Fibroblast of the aortic adventitia (primary cell): ENCODE measurements around the gene EXOC1L. TPM values are rescaled to one million over a fixed set of nuclear protein-coding genes. Genes with fewer than 3 reads are reported as not detected.

Experiments used
- DNase-seq: peaks from one replicate; pipeline ENCODE4 v3.0.0-alpha.2; 2010; ENCODE audit warnings: low read depth
- H3K4me3 ChIP-seq: 2 replicates; pipeline ENCODE4 v1.5.1; 2011; ENCODE audit warnings: low read depth, mild to moderate bottlenecking, control low read depth, low read length, moderate library complexity
- total RNA-seq: library from RNA; depleted of rRNA; stranded (reverse); fragments of >200 nt; gene quantifications from 2 replicates; pipeline ENCODE4 v1.2.3, GENCODE V29; 2012; ENCODE audit warnings: low replicate concordance
- TF ChIP-seq, protein P1 (sequence below): IDR thresholded peaks from 2 replicates; pipeline ENCODE4 v1.5.1; 2011; ENCODE audit warnings: mild to moderate bottlenecking, low read length, control low read depth, inconsistent platforms; ENCODE audit not compliant: insufficient read depth

EXOC1L gene, protein sequence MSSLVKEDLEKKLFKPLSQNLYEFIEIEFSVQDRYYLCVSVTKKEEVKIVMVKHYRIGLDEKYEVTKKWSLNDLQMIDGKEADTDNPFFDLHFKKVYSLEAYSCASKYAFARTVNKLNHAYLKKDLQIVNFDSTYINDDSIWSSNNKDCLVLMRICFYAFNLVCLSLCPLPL
- not detected in 2 replicates for total RNA-seq

DNA sequence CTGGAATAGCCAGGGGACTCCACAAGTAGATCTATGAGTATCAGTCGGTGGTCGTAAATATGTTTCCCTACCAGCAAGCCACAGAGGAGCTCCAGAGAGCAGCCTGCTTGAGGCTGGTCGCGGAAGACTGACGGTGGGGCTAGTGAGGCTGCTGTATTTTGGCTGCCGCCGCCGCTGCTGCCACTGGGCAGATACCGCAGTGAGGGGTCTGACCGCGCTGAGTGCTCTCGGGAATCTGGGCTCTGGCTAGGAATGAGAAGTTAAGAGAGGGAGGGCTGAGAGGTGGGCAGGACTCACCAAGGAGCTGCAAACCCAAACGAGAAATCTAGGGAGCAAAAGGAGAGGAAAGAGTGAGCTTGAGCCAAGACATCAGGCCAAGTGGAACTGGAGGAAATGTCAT, at the start of gene EXOC1L:
EXOC1L (plus strand) TSS at position 157 of the 400 bp plus-strand sequence; CDS start at position 394, 237 bp downstream.
- DNase-seq: peak; percentile 5
- H3K4me3 ChIP-seq: peak within 1 kb of the TSS; percentile 43
- TF ChIP-seq, protein P1, sequence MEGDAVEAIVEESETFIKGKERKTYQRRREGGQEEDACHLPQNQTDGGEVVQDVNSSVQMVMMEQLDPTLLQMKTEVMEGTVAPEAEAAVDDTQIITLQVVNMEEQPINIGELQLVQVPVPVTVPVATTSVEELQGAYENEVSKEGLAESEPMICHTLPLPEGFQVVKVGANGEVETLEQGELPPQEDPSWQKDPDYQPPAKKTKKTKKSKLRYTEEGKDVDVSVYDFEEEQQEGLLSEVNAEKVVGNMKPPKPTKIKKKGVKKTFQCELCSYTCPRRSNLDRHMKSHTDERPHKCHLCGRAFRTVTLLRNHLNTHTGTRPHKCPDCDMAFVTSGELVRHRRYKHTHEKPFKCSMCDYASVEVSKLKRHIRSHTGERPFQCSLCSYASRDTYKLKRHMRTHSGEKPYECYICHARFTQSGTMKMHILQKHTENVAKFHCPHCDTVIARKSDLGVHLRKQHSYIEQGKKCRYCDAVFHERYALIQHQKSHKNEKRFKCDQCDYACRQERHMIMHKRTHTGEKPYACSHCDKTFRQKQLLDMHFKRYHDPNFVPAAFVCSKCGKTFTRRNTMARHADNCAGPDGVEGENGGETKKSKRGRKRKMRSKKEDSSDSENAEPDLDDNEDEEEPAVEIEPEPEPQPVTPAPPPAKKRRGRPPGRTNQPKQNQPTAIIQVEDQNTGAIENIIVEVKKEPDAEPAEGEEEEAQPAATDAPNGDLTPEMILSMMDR: no peak

DNA sequence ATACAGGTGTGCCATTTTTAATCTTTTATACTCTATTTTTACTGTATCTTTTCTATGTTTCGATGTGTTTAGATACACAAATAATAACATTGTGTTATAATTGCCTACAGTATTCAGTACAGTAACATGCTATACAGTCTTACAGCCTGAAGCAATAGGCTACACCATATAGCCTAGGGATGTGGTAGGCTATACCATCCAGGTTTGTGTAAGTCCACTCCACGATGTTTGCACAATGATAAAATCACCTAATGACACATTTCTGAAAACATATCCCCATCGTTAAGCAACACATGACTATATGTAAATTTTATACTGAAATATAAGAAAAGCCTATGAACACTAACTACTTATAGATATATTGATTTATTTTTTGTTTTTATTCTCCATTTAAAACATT, 48.9 kb upstream of the EXOC1L start:
- DNase-seq: no peak
- no peak overlapping the region for H3K4me3 ChIP-seq
- TF ChIP-seq, protein P1: no peak

DNA sequence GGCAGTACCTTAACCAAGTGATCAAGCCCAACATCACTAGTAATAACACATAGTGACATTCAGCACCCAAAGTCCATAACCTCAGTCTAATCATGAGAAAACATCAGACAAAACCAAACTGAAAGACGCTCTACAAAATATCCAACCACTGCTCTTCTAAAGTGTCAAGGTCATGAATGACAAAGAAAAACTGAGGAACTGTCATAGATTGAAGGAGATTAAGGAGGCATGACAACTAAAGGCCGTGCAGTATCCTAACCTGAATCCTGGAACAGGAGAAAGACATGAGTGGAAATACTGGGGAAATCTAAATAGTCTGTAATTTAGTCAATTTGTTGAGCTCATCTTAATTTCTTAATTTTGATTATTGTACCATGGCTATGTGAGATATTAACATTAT, 38.2 kb upstream of the EXOC1L start:
- DNase-seq: no peak
- H3K4me3 ChIP-seq: no peak overlapping the region
- TF ChIP-seq, protein P1: no peak

DNA sequence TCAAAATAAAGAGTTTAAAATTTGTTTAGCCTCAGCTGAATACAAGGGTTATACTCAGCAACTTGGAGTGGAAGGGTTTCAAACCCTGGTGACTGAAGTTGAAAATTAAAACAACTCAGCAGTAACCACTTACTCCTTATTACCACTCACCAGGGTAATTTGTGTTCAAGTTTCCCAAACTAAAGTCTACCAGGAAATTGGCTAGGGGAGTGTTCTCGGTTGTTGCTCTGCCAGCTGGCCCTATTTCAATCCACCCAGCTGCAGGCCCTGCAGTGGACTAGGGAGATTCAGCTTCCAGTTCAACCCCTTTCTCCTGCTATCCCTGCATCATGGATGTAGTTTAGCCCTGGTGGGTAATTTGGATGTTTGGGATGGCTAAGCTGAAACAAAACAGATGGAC, 37.8 kb upstream of the EXOC1L start:
- peak; percentile 13 for DNase-seq
- TF ChIP-seq, protein P1: no peak
- no peak overlapping the region for H3K4me3 ChIP-seq

DNA sequence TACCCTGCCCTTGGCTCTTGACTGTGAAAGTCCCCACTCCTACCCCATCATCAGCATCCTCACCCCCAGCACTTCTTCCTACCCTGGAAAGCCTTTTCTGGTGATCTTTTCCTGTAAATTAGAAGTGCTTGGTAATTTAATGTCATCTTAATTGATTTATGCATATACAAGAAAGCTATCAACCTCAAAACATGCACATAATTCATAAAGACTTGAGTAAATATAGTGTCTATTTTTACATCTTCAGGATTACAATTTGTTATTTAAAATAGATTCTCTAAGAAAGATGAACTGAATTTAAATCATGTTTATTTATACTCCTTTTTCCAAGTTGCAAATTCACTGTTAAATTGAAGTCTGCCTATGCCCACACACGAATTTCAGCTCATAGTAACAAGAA, 36.0 kb upstream of the EXOC1L start:
- DNase-seq: no peak
- H3K4me3 ChIP-seq: no peak overlapping the region
- TF ChIP-seq, protein P1: no peak

DNA sequence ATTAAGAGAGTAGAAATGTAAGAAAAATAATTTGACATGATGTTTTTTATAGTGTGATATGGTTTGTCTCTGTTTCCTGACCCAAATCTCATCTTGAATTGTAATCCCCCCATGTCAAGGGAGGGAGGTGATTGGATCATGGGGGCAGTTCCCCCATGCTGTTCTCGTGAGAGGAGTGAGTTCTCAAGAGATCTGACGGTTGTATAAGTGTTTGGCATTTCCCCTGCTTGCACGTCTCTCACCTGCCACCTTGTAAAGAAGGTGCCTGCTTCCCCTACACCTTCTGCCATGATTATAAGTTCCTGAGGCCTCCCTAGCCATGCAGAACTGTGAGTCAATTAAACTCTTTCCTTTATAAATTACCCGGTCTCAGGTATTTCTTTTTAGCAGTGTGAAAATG, 34.8 kb upstream of the EXOC1L start:
- no peak overlapping the region for H3K4me3 ChIP-seq
- no peak for DNase-seq
- TF ChIP-seq, protein P1: no peak

DNA sequence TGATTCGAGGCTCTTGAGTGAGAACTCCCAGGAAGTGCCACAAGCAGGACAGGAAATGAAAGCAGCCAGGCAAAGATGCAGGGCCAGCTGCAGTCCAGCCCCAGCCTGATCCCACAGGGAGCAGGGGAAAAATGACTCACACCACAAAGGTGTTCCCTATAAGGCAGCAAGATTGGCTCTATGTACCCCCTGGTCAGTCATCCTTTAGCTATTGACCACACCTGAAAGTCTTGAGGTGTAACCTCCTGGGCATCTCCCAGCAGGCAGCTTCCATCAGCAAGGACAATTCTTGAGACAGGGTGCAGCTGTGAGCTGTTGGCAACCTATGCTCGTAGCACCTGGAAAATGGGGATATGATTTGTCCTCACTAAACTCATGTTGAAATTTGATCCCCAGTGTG, 27.9 kb upstream of the EXOC1L start:
- no peak overlapping the region for H3K4me3 ChIP-seq
- no peak for DNase-seq
- TF ChIP-seq, protein P1: no peak
